K562 (cell line): ENCODE measurements around the gene STX3. TPM values are rescaled to one million over a fixed set of nuclear protein-coding genes. Genes with fewer than 3 reads are reported as not detected.
A peak's percentile ranks its signal among the peaks of the same experiment; 100 is the strongest.

ENCODE experiments used
- ARID1B ChIP-seq: fragments of 450-650 bp; IDR thresholded peaks from 2 replicates; pipeline ENCODE4 v1.6.1; 2016; ENCODE audit warnings: antibody characterized with exemption, mild to moderate bottlenecking, inconsistent platforms
- CREM ChIP-seq: IDR thresholded peaks from 2 replicates; pipeline ENCODE4 v1.6.1; 2014; ENCODE audit warnings: antibody characterized with exemption, low read depth
- ETS1 ChIP-seq: conservative IDR thresholded peaks from 2 replicates; pipeline ENCODE4 v1.6.1; 2011; ENCODE audit warnings: low read depth, mild to moderate bottlenecking, low read length; ENCODE audit not compliant: control insufficient read depth
- GABPA ChIP-seq: fragments of 200-800 bp; sonication (Bioruptor generic); conservative IDR thresholded peaks from 2 replicates; pipeline ENCODE4 v1.6.1; 2016; ENCODE audit warnings: low read depth, missing genetic modification characterization, missing compliant biosample characterization
- KLF13 ChIP-seq: fragments of 450-650 bp; IDR thresholded peaks from 2 replicates; pipeline ENCODE4 v1.6.1; 2016; ENCODE audit warnings: missing genetic modification characterization, low read depth, mild to moderate bottlenecking, missing compliant biosample characterization, moderate library complexity, borderline replicate concordance
- MECOM ChIP-seq: fragments of 250-450 bp; sonication (Bioruptor Pico); IDR thresholded peaks from 2 replicates; pipeline ENCODE4 v1.8.0; 2022; ENCODE audit warnings: inconsistent platforms
- MIER1 ChIP-seq: fragments of 450-650 bp; IDR thresholded peaks from 2 replicates; pipeline ENCODE4 v1.6.1; 2016; ENCODE audit warnings: antibody characterized with exemption, mild to moderate bottlenecking, low read depth
- NEUROD1 ChIP-seq: fragments of 150-350 bp; IDR thresholded peaks from 2 replicates; pipeline ENCODE4 v1.6.1; 2014; ENCODE audit warnings: borderline replicate concordance, low read length, low read depth; ENCODE audit not compliant: partially characterized antibody
- NFATC3 ChIP-seq: fragments of 450-650 bp; IDR thresholded peaks from 2 replicates; pipeline ENCODE4 v1.6.1; 2017; ENCODE audit warnings: mild to moderate bottlenecking
- PKNOX1 ChIP-seq: fragments of 450-650 bp; IDR thresholded peaks from 2 replicates; pipeline ENCODE4 v1.6.1; 2016
- REST ChIP-seq, 2 experiments: fragments of 450-650 bp; formaldehyde crosslinking in 1 of 2; IDR thresholded peaks; 2 replicates each; pipeline versions ENCODE4 v1.4.0 to v1.6.1; 2014 to 2020; ENCODE audit warnings: mild to moderate bottlenecking in 2 of 2, borderline replicate concordance in 1 of 2, low read depth in 1 of 2
- SMAD2 ChIP-seq: fragments of 150-350 bp; IDR thresholded peaks from 2 replicates; pipeline ENCODE4 v1.6.1; 2014; ENCODE audit warnings: low read depth, mild to moderate bottlenecking, low read length
- SRSF1 ChIP-seq: fragments of 200-400 bp; formaldehyde crosslinking; IDR thresholded peaks from 2 replicates; pipeline ENCODE4 v1.6.1; 2017; ENCODE audit warnings: mild to moderate bottlenecking, low read depth, low read length, moderate library complexity
- STAT5B ChIP-seq: fragments of 250-450 bp; sonication (Bioruptor Pico); IDR thresholded peaks from 2 replicates; pipeline ENCODE4 v1.8.0; 2021; ENCODE audit warnings: mild to moderate bottlenecking, inconsistent platforms
- ZBTB2 ChIP-seq: fragments of 450-650 bp; IDR thresholded peaks from 2 replicates; pipeline ENCODE4 v1.6.1; 2016; ENCODE audit warnings: antibody characterized with exemption
- polyA plus RNA-seq, 8 experiments: library from polyadenylated mRNA; depleted of rRNA in 4 of 8; stranded (reverse) in 5 of 8; unstranded in 3 of 8; fragments of >200 nt; fragmentation: Nextera tagmentation in 2 of 8; fragmentation: Illumina TruSeq in 1 of 8; extraction: Ambion mirVana in 2 of 8; extraction: Trizol in 1 of 8; gene quantifications; 2 replicates each; pipeline versions ENCODE4 v1.2.1 to v1.2.3, GENCODE V29; 2011 to 2014; ENCODE audit warnings: inconsistent platforms in 1 of 8, missing spikeins in 1 of 8
- total RNA-seq, 7 experiments: library from RNA; depleted of rRNA in 6 of 7; stranded (reverse); fragments of >200 nt in 6 of 7; fragmentation: Illumina TruSeq in 2 of 7; extraction: Trizol in 2 of 7; gene quantifications; 2 replicates each; pipeline versions ENCODE4 v1.2.1 to v1.2.3, GENCODE V29; 2011 to 2021; ENCODE audit warnings: low replicate concordance in 1 of 7

Gene STX3
- total and polyA plus RNA-seq, 9 of the 15 experiments (the other 6 are each of a cell fraction or from before 2014, with no cell fraction given): 12.0 to 91.6 (median 48.7) TPM

- TF ChIP-seq REST (IDR thresholded peaks at IDR 0.05; ENCODE audit: borderline replicate concordance) (peak; percentile 2; the same call in 1 of the 2 replicates), REST (CRISPR knock-in tag; IDR thresholded peaks at IDR 0.05; ENCODE audit: low read depth) (0 out of 2 replicates have a peak, but pooled peaks have one; percentile 50), ZBTB2 (peak; percentile 27; the same call in 1 of the 2 replicates), KLF13 (peak; percentile 76), MECOM (CRISPR knock-in tag) (0 out of 2 replicates have a peak, but pooled peaks have one; percentile 46), ETS1 (peak; percentile 80), MIER1 (no peak; the same call in 1 of the 2 replicates), STAT5B (CRISPR knock-in tag) (no peak), SMAD2 (no peak), ARID1B (0 out of 2 replicates have a peak, but pooled peaks have one; percentile 22), CREM (peak; percentile 90), PKNOX1 (peak; percentile 89), GABPA (tag) (peak; percentile 100), SRSF1 (no peak), NEUROD1 (peak; percentile 31), NFATC3 (peak; percentile 78; the same call in 1 of the 2 replicates)
Observed at GRCh38 chr11:59810189-59810910, 55.2 kb downstream of the STX3 start, which contains the start of gene MRPL16 (continued).
